ENCODE results near the gene KLF6.

KLF6 gene
- total RNA-seq: 70.1 to 836 (median 207) reads per million in 18 experiments

GRCh38 chr10:3784510-3785250 lies at the start of gene KLF6:
KLF6 (minus strand) TSS chr10:3785209; CDS start chr10:3785014, 195 bp downstream.
- DNase-seq: peak; percentile 33 to 51

- peak; percentile 33 to 67 for DNase-seq
Measured at GRCh38 chr10:3834404-3834803, 49.4 kb upstream of the KLF6 start.

GRCh38 chr10:3833046-3833445 lies 48.0 kb upstream of the KLF6 start:
- DNase-seq: no peak

- peak; percentile 33 to 62 for DNase-seq
Measured at GRCh38 chr10:3832022-3832786, 47.2 kb upstream of the KLF6 start.

- DNase-seq: no peak
Measured at GRCh38 chr10:3831608-3832007, 46.6 kb upstream of the KLF6 start.

- DNase-seq: no peak
Measured at GRCh38 chr10:3830946-3831345, 45.9 kb upstream of the KLF6 start.

GRCh38 chr10:3829156-3830050 lies 44.4 kb upstream of the KLF6 start:
- no peak for DNase-seq

GRCh38 chr10:3828404-3829155 lies 43.6 kb upstream of the KLF6 start:
- peak; percentile 75 to 79 for DNase-seq

GRCh38 chr10:3827768-3828403 lies 42.9 kb upstream of the KLF6 start:
- DNase-seq: no peak

- DNase-seq: no peak
Measured at GRCh38 chr10:3827266-3827665, 42.3 kb upstream of the KLF6 start.

- no peak for DNase-seq
Measured at GRCh38 chr10:3825862-3826351, 40.9 kb upstream of the KLF6 start.

- DNase-seq: no peak
Measured at GRCh38 chr10:3825244-3825643, 40.2 kb upstream of the KLF6 start.

- peak; percentile 50 to 77 for DNase-seq
Measured at GRCh38 chr10:3822541-3823330, 37.7 kb upstream of the KLF6 start.

- DNase-seq: no peak
Measured at GRCh38 chr10:3820255-3820654, 35.2 kb upstream of the KLF6 start.

GRCh38 chr10:3816995-3817394 lies 32.0 kb upstream of the KLF6 start:
- DNase-seq: no peak

GRCh38 chr10:3814838-3815220 lies 29.8 kb upstream of the KLF6 start:
- no peak for DNase-seq

GRCh38 chr10:3813986-3814837 lies 29.2 kb upstream of the KLF6 start:
- DNase-seq: no peak

GRCh38 chr10:3813267-3813666 lies 28.3 kb upstream of the KLF6 start:
- no peak for DNase-seq

- DNase-seq: no peak
Measured at GRCh38 chr10:3812141-3812540, 27.1 kb upstream of the KLF6 start.
